Karpas-422 (cell line): Measurements from ENCODE around the gene NEK10. TPM values are rescaled to one million over a fixed set of nuclear protein-coding genes. Genes with fewer than 3 reads are reported as not detected.

Experiments
- DNase-seq: peaks from one replicate; pipeline ENCODE4 v3.0.0-alpha.2; 2015
- H2AFZ ChIP-seq: fragments of 200-600 bp; sonication (generic); 2 replicates; pipeline ENCODE4 v1.6.1; 2014; ENCODE audit warnings: antibody characterized with exemption, low read length, mixed read lengths
- H3K27ac ChIP-seq: fragments of 200-600 bp; sonication (generic); 2 replicates; pipeline ENCODE4 v1.5.1; 2014; ENCODE audit warnings: mild to moderate bottlenecking, low read length, moderate library complexity
- H3K27me3 ChIP-seq: fragments of 200-600 bp; sonication (generic); 2 replicates; pipeline ENCODE4 v1.6.1; 2014; ENCODE audit warnings: low read length, mixed read lengths
- H3K36me3 ChIP-seq: fragments of 200-600 bp; sonication (generic); 2 replicates; pipeline ENCODE4 v1.6.1; 2014; ENCODE audit warnings: low read length, mixed read lengths; ENCODE audit not compliant: insufficient read depth
- H3K4me1 ChIP-seq: fragments of 200-600 bp; sonication (generic); 2 replicates; pipeline ENCODE4 v1.6.1; 2014; ENCODE audit warnings: mild to moderate bottlenecking, low read length, mixed read lengths
- H3K4me2 ChIP-seq: fragments of 200-600 bp; sonication (generic); 2 replicates; pipeline ENCODE4 v1.6.1; 2014; ENCODE audit warnings: low read length, low read depth, mild to moderate bottlenecking; ENCODE audit not compliant: poor library complexity, severe bottlenecking
- H3K4me3 ChIP-seq: fragments of 200-600 bp; sonication (generic); 2 replicates; pipeline ENCODE4 v1.5.1; 2014; ENCODE audit warnings: mild to moderate bottlenecking, antibody characterized with exemption, low read length, mixed read lengths
- H3K79me2 ChIP-seq: fragments of 200-600 bp; sonication (generic); 2 replicates; pipeline ENCODE4 v1.6.1; 2014; ENCODE audit warnings: mild to moderate bottlenecking, low read length, mixed read lengths
- H3K9ac ChIP-seq: fragments of 200-600 bp; sonication (generic); 2 replicates; pipeline ENCODE4 v1.6.0; 2014; ENCODE audit warnings: low read length
- H3K9me2 ChIP-seq: fragments of 200-600 bp; sonication (generic), shearing (Covaris generic); replicated peaks from 2 replicates; pipeline ENCODE4 v1.6.0; 2014; ENCODE audit warnings: mild to moderate bottlenecking, low read length, moderate library complexity; ENCODE audit not compliant: insufficient read depth
- H3K9me3 ChIP-seq: fragments of 300-700, 200-600 bp; sonication (generic); 2 replicates; pipeline ENCODE4 v1.6.1; 2014; ENCODE audit warnings: low read length, mixed read lengths
- H4K20me1 ChIP-seq: fragments of 200-600 bp; sonication (generic); 2 replicates; pipeline ENCODE4 v1.6.1; 2014; ENCODE audit warnings: mild to moderate bottlenecking, antibody characterized with exemption, low read length, low read depth; ENCODE audit not compliant: insufficient read depth
- small RNA-seq: library from RNA; depleted of rRNA; stranded (forward); fragments of <200 nt; gene quantifications from one replicate; pipeline ENCODE3, GENCODE V24; 2014
- total RNA-seq: library from RNA; depleted of rRNA; stranded (reverse); fragments of >200 nt; shearing (Covaris generic); gene quantifications from 2 replicates; pipeline ENCODE4 v1.2.3, GENCODE V29; 2014; ENCODE audit warnings: low replicate concordance; rRNA removed

The NEK10 gene
- total RNA-seq, 1 experiment from 2014 or later = 0.34 TPM

- DNase-seq = no peak
- Histone ChIP-seq H4K20me1 (no peaks in the 10 kb centered on the region), H3K27me3 (no peaks in the 10 kb centered on the region), H3K4me3 (no peak overlapping the region), H3K79me2 (no peaks in the 10 kb centered on the region), H3K27ac (no peak overlapping the region), H3K4me1 (peaks cover 6% of the 10 kb centered on the region), H3K9me2 (no peaks in the 10 kb centered on the region), H3K9me3 (no peaks in the 10 kb centered on the region), H3K36me3 (no peaks in the 10 kb centered on the region), H2AFZ (no peak overlapping the region), H3K4me2 (no peak overlapping the region), H3K9ac (no peak overlapping the region)
These were observed 292.2 kb downstream of the NEK10 start for GRCh38 chr3:27076815-27077630.

GRCh38 chr3:27074914-27075313, 294.3 kb downstream of the NEK10 start:
- Histone ChIP-seq H3K4me1 (no peaks in the 10 kb centered on the region), H3K9me3 (no peaks in the 10 kb centered on the region), H3K4me2 (no peak overlapping the region), H3K27me3 (no peaks in the 10 kb centered on the region), H2AFZ (no peak overlapping the region), H3K9me2 (no peaks in the 10 kb centered on the region), H3K9ac (no peak overlapping the region), H4K20me1 (no peaks in the 10 kb centered on the region), H3K4me3 (no peak overlapping the region), H3K27ac (no peak overlapping the region), H3K36me3 (no peaks in the 10 kb centered on the region), H3K79me2 (no peaks in the 10 kb centered on the region)
- DNase-seq = no peak

GRCh38 chr3:27073912-27074311, 295.3 kb downstream of the NEK10 start:
- no peaks in the 10 kb centered on the region for H3K9me3 ChIP-seq
- no peak for DNase-seq
- no peaks in the 10 kb centered on the region for H3K9me2 ChIP-seq
- H3K36me3 ChIP-seq = no peaks in the 10 kb centered on the region
- no peaks in the 10 kb centered on the region for H3K27me3 ChIP-seq
- no peaks in the 10 kb centered on the region for H4K20me1 ChIP-seq
- no peak overlapping the region for H3K4me2 ChIP-seq
- no peaks in the 10 kb centered on the region for H3K4me1 ChIP-seq
- no peak overlapping the region for H3K9ac ChIP-seq
- no peak overlapping the region for H3K4me3 ChIP-seq
- H3K79me2 ChIP-seq = no peaks in the 10 kb centered on the region
- H2AFZ ChIP-seq = no peak overlapping the region
- H3K27ac ChIP-seq = no peak overlapping the region

DNA sequence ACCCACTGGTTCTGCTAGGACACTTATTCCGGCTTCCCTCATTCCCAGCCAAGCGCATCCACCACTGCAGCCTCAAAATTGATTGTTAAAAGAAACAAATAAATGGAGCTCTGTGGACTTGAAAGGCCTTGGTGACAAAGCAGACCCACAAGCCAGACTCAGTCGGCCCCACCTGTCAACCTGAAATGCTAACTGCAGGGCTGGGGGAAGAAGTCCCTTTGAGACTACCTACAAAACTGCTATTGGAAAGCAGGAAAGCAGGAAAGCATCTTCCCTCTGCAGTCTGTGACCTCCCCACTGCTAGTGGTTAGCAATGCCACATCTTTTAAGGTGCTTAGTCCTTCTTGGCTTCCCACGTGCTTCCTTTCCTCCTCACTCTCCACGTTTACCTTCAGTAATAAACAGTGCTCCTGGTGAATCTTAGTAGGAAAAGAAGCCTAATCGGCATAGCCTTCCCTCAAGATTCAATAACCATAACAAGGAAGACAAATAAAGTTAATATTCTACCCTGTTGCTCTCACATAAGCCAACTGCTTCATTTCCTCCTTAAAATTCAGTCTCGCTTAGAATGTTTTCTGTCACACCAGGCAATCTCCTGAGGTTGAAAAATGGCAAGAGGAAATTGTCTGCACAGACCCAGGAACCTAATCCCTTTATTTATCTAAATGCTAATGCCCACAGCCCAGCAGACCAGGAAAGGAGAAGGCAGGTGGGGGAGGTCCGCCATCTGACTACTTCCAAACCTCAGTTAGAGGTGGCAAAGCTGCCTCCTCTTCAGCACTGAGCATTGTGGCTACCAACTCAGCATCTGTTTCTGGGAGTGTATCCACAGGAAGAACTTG, 296.2 kb downstream of the NEK10 start:
- Histone ChIP-seq H3K4me3 (no peak overlapping the region), H3K27me3 (no peaks in the 10 kb centered on the region), H3K9ac (no peak overlapping the region), H3K4me1 (no peaks in the 10 kb centered on the region), H3K4me2 (no peak overlapping the region), H2AFZ (no peak overlapping the region), H3K79me2 (no peaks in the 10 kb centered on the region), H3K9me3 (no peaks in the 10 kb centered on the region), H4K20me1 (no peaks in the 10 kb centered on the region), H3K9me2 (no peaks in the 10 kb centered on the region), H3K27ac (no peak overlapping the region), H3K36me3 (no peaks in the 10 kb centered on the region)
- no peak for DNase-seq

- H4K20me1 ChIP-seq = no peaks in the 10 kb centered on the region
- H3K4me2 ChIP-seq = no peak overlapping the region
- H3K27ac ChIP-seq = no peak overlapping the region
- H3K9me2 ChIP-seq = no peaks in the 10 kb centered on the region
- H3K9ac ChIP-seq = no peak overlapping the region
- no peaks in the 10 kb centered on the region for H3K27me3 ChIP-seq
- no peak overlapping the region for H2AFZ ChIP-seq
- H3K9me3 ChIP-seq = no peaks in the 10 kb centered on the region
- no peak overlapping the region for H3K4me3 ChIP-seq
- no peaks in the 10 kb centered on the region for H3K4me1 ChIP-seq
- no peaks in the 10 kb centered on the region for H3K36me3 ChIP-seq
- H3K79me2 ChIP-seq = no peaks in the 10 kb centered on the region
- DNase-seq = no peak
These were observed 308.8 kb downstream of the NEK10 start for GRCh38 chr3:27060336-27060735.

Small RNA genes within 50 kb of the gene (small RNA-seq; reads per million reads assigned to genes)
- gene MINOS1P3 = 0.16 reads per million
- not detected for gene RNU6-342P

Other genes starting within 250 kb of the NEK10 start
- 97.1 and 101 TPM in 2 replicates for gene SLC4A7, start 115.0 kb upstream of the NEK10 start, total RNA-seq